Activated naive CD8-positive, alpha-beta T cell treated with anti-CD3 and anti-CD28 coated beads, Interleukin-2, amount 10 ng/mL, durations not matched to agents 7 days and 5 days (primary cell): ENCODE measurements around the gene MRPL53. TPM values are rescaled to one million over a fixed set of nuclear protein-coding genes. Genes with fewer than 3 reads are reported as not detected.

ENCODE experiments used
- ATAC-seq: fragments of 150-1000 bp; cut with Tn5 transposase; one replicate; pipeline ENCODE4 v1.10.0; 2021; ENCODE audit warnings: low read depth, moderate library complexity
- POLR2A ChIA-PET: fragments of 350-600 bp; sonication (Branson Sonifier 250); formaldehyde crosslinking; loops from one replicate; lab custom pipeline; 2021; ENCODE audit warnings: antibody characterized with exemption; lab: Charles Lee
- DNase-seq: peaks from one replicate; pipeline ENCODE4 v3.0.0; 2021
- H3K27ac Mint-ChIP-seq: one replicate; pipeline ENCODE4 v1.8.0; 2022; ENCODE audit warnings: mild to moderate bottlenecking, mixed read lengths
- H3K27me3 Mint-ChIP-seq: one replicate; pipeline ENCODE4 v1.8.0; 2022; ENCODE audit warnings: mild to moderate bottlenecking, moderate library complexity, mixed read lengths
- H3K36me3 Mint-ChIP-seq: one replicate; pipeline ENCODE4 v1.8.0; 2021; ENCODE audit warnings: mild to moderate bottlenecking, mixed read lengths
- H3K4me1 Mint-ChIP-seq: one replicate; pipeline ENCODE4 v1.8.0; 2021; ENCODE audit warnings: mixed read lengths
- H3K4me3 Mint-ChIP-seq: one replicate; pipeline ENCODE4 v1.8.0; 2022; ENCODE audit warnings: mild to moderate bottlenecking, moderate library complexity, mixed read lengths
- H3K9me3 Mint-ChIP-seq: one replicate; pipeline ENCODE4 v1.8.0; 2021; ENCODE audit warnings: mixed read lengths
- total RNA-seq, 2 experiments: library from RNA; stranded (reverse); gene quantifications; one replicate each; pipeline ENCODE4 v1.2.3, GENCODE V29; 2021

The MRPL53 gene
- 10 to 100 TPM; 91.6 to 92.1 TPM for total RNA-seq

DNA sequence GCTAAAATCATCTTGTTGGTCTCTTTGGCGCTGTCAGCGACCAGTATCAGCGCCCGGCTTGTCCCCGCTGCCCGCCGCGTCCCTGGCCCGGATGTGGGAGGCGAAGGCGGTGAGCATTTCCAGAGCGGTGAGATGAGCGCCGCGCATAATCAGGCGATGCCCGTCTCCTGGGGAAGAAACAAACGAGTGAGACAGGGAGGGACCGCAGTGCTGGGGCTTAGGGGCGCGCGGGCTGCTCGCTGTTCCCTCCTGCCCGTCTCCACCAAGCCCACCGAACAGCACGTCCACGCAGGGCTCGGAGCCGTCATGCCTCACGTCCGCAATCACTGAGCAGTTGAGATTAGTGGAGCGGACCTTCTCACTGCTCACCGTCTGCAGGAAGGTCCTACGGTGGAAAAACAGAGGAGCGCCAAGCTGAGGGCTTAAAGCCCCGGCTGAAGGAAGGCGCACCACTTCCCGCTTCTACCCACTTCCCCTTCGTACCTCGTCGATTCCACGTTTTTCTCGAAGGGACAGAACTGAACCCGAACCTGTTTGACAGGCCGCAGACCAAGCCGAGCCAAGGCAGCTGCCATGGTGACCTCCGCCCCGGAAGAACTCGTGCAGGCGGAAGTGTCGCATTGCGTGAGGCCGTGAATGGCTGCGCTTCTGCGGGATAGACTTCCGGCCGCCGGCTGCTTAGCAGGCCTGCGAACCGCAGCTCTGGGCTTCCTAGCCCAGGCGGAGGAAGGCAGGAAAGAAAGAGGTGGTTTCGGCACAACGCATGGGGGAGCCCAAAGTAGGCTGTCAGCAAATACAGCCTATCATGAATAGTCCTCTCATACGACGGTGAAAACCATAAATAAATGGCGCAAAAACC is at the start of gene MRPL53:
TSS of gene MRPL53 (minus strand) at position 595 of the 859 bp plus-strand sequence. CDS start at position 575, 20 bp downstream.
- DNase-seq (peak; percentile 98), ATAC-seq (peak; percentile 92)
- peaks cover 10% of the 10 kb centered on the region for H3K36me3 Mint-ChIP-seq
- POLR2A ChIA-PET: interaction anchor here (0.6 to 3.3 kb wide), 12 partner anchors 10 to 274 kb away, joined by 3 to 61 read pairs (median 4); partner anchors contain the start of genes AUP1, C2orf81, CCDC142 and DOK1
- no peaks in the 10 kb centered on the region for H3K27me3 Mint-ChIP-seq
- H3K4me1 Mint-ChIP-seq: peaks cover 14% of the 10 kb centered on the region
- H3K9me3 Mint-ChIP-seq: no peaks in the 10 kb centered on the region
- peak within 1 kb of the TSS; percentile 91 for H3K27ac Mint-ChIP-seq
- H3K4me3 Mint-ChIP-seq: peak within 1 kb of the TSS; percentile 93

DNA sequence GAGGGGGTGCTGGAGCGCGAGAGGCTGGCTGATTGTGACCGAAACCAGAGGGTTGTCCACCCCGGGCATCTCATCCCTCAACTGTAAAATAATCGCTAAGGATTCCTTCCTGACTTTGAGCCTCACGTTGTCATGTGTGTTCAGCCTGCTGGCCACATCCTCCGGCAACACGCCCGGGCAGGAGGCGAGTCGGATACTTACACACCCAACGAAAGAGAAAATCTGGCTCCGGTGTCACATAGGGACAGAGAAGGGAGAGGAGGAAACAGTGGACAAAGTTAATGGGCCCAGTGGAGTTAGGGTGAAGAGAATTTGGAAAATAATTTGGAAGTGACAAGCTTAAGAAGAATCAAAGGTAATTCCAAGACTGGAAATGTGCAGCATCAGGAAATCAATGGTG is 44.2 kb upstream of the MRPL53 start:
- Mint-ChIP-seq H3K36me3 (peaks cover 5% of the 10 kb centered on the region), H3K4me3 (peak overlapping the region; percentile 81), H3K9me3 (peaks cover 1% of the 10 kb centered on the region), H3K27ac (no peak overlapping the region), H3K4me1 (peaks cover 16% of the 10 kb centered on the region), H3K27me3 (peaks cover 78% of the 10 kb centered on the region)
- POLR2A ChIA-PET: interaction anchor here (1.1 to 1.4 kb wide), 3 partner anchors 13 to 17 kb away, joined by 3 to 5 read pairs (median 4); partner anchors contain the start of genes AUP1 and HTRA2
- no peak for ATAC-seq
- no peak for DNase-seq

DNA sequence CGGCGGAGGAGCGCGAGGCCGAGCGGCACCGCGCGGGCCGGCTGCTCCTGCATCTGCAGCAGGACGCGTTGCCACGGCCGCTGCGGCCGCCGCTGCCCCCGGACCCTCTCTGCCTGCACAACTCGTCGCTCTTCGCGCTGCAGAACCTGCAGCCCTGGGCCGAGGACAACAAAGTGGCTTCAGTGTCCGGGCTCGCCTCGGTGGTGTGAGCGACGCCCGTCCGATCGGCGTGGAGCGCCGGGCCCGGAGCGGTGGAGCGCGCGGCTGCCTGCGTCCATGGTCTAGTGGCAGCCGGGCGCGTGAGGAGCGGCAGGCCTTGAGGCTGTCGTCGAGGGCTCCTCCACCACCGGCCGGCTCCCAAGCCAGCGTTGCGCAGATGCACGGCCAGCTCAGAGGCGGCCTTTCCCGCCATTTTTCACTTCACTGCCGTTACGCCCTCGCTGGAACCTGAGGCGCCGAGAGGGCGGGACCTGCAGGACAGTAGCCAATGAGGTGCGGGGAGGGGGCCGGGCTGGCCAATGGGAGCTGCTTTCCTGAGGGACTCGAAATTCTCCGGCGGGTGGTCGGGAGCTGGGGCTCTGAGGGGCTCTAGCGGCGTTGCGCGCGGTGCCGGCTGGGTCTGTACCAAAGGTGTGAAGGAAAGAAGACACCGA is 43.6 kb upstream of the MRPL53 start:
- POLR2A ChIA-PET: interaction anchor here (0.9 to 1.4 kb wide), 4 partner anchors 13 to 51 kb away, joined by 3 to 5 read pairs (median 4); partner anchors contain the start of genes AUP1 and HTRA2
- DNase-seq (peak; percentile 82), ATAC-seq (peak; percentile 77)
- Mint-ChIP-seq H3K27me3 (peaks cover 81% of the 10 kb centered on the region), H3K4me3 (peak overlapping the region; percentile 81), H3K9me3 (peaks cover 1% of the 10 kb centered on the region), H3K4me1 (peaks cover 16% of the 10 kb centered on the region), H3K36me3 (peaks cover 5% of the 10 kb centered on the region), H3K27ac (no peak overlapping the region)

DNA sequence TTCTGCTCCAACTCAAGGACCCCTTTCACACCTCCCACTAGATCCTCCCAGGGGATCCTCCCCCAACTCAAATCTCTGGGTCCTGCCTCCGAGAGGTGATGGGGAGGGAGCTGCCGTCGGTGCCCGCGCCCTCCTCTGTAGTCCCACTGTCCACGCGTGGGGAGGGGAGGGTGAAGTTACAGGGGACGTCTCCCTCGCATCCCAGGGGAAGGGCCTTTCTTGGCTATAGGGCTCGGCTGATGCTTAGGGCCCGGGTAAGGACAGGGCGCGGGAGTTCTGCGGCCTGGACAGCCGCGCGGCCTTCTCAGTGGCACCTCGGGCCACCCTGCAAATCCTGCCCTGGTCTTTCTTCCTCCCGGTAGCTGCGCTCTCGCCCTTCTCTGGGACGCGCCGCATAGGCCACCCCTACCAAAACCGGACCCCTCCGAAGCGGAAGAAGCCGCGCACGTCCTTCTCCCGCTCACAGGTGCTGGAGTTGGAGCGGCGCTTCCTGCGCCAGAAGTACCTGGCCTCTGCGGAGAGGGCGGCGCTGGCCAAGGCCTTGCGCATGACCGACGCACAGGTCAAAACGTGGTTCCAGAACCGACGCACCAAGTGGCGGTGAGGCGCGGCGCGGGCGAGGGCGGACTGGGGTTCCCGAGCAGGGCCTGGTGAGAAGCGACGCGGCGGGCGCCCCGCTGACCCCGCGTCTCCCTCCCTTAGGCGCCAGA is 42.9 kb upstream of the MRPL53 start:
- peak overlapping the region; percentile 62 for H3K27ac Mint-ChIP-seq
- peaks cover 79% of the 10 kb centered on the region for H3K27me3 Mint-ChIP-seq
- H3K9me3 Mint-ChIP-seq: peaks cover 1% of the 10 kb centered on the region
- H3K4me1 Mint-ChIP-seq: peaks cover 18% of the 10 kb centered on the region
- POLR2A ChIA-PET: interaction anchor here (0.9 to 2.6 kb wide), 7 partner anchors 11 to 52 kb away, joined by 3 to 10 read pairs (median 3); partner anchors contain the start of genes AUP1, HTRA2 and LBX2
- ATAC-seq: peak; percentile 1
- peaks cover 5% of the 10 kb centered on the region for H3K36me3 Mint-ChIP-seq
- DNase-seq: peak; percentile 49
- H3K4me3 Mint-ChIP-seq: peak overlapping the region; percentile 78

DNA sequence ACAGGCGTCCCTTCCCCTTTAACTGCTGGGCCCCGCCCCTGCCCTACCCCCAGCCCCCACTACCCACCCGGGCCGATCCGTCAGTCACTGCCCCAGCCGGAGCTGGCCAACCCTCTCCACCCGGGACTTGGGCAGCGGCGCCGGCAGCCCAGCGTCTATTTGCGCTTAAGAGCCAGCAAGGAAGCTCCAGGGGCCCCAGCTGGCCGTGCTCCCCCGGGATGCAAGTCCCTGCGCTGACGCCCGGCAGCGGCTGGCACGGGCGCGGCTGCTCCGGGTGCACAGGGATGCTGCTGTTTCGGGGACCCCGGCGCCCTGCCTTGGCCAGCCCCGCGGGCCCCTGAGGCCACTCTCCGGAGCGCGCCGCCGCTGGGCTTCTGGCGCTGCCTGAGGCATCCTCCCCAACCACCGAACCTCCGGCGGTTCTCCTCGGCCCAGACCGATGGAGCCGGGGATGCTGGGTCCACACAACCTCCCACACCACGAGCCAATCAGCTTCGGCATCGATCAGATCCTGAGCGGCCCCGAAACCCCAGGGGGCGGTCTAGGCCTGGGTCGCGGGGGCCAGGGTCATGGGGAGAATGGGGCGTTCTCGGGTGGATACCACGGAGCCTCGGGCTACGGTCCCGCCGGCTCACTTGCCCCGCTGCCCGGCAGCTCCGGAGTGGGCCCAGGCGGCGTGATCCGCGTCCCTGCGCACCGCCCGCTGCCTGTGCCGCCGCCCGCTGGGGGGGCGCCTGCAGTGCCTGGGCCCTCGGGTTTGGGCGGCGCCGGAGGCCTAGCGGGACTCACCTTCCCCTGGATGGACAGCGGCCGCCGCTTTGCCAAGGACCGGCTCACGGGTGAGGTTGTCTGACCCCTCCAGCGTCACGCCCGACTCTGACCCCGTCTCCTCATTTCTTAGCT is 42.1 kb upstream of the MRPL53 start, which contains the start of gene TLX2:
TSS of gene TLX2 (plus strand) at position 83 of the 903 bp plus-strand sequence. CDS start at position 440, 357 bp downstream.
- peak; percentile 16 for ATAC-seq
- POLR2A ChIA-PET: interaction anchor here (1.2 to 2.6 kb wide), 3 partner anchors 11 to 15 kb away, joined by 3 to 10 read pairs (median 3); partner anchors contain the start of genes AUP1, HTRA2 and LBX2
- peaks cover 75% of the 10 kb centered on the region for H3K27me3 Mint-ChIP-seq

DNA sequence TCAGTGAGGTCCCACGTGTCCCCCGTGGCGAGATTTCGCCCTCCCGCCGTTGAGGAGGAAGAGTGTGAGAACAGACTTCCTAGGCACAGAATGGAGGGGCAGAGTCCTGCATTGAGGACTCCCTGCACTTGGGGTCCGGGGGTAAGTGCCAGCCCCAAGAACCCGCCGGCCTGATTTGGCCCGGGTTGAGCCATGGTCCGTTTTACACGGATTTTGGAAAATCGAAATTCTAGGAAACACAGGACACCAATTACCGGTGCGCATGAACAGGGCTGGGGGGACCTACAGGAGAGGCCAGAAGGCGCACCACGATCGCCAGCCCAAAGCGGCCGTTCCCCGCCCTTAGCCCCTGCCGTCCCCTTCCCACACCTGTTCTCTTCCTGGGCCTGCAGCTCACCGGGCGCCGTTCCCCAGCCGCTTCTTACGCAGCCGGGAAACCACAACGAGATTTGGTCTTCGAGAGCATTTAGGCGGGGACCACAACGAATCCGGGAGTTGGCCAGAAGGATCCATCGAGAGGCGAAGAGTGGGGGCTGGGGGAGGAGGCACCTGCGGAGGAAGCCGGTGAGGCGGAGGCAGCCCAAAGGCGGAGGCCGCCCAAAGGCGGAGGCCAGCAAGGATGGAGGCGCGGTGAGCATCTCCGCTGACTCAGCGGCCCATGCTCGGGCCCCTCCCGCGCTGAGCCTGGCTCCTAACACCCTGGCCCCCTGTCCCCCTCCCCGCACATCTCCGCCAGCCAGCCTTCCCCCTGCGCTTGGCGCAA is 41.3 kb upstream of the MRPL53 start:
- no peak for ATAC-seq
- Mint-ChIP-seq H3K27ac (no peak overlapping the region), H3K36me3 (peaks cover 5% of the 10 kb centered on the region), H3K9me3 (peaks cover 1% of the 10 kb centered on the region), H3K27me3 (peaks cover 69% of the 10 kb centered on the region), H3K4me3 (peak overlapping the region; percentile 39), H3K4me1 (peaks cover 20% of the 10 kb centered on the region)
- DNase-seq: peak; percentile 55
- POLR2A ChIA-PET: interaction anchor here (0.7 to 2.6 kb wide), 3 partner anchors 10 to 89 kb away, joined by 3 to 10 read pairs (median 3); partner anchors contain the start of genes AUP1 and HTRA2

More for the DNA sequence above, 42.1 kb upstream of the MRPL53 start, which contains the start of gene TLX2:
- DNase-seq: peak; percentile 54
- H3K9me3 Mint-ChIP-seq: peaks cover 1% of the 10 kb centered on the region
- H3K4me3 Mint-ChIP-seq: peak within 1 kb of the TSS; percentile 78
- peaks cover 5% of the 10 kb centered on the region for H3K36me3 Mint-ChIP-seq
- H3K4me1 Mint-ChIP-seq: peaks cover 20% of the 10 kb centered on the region
- peak within 1 kb of the TSS; percentile 62 for H3K27ac Mint-ChIP-seq

DNA sequence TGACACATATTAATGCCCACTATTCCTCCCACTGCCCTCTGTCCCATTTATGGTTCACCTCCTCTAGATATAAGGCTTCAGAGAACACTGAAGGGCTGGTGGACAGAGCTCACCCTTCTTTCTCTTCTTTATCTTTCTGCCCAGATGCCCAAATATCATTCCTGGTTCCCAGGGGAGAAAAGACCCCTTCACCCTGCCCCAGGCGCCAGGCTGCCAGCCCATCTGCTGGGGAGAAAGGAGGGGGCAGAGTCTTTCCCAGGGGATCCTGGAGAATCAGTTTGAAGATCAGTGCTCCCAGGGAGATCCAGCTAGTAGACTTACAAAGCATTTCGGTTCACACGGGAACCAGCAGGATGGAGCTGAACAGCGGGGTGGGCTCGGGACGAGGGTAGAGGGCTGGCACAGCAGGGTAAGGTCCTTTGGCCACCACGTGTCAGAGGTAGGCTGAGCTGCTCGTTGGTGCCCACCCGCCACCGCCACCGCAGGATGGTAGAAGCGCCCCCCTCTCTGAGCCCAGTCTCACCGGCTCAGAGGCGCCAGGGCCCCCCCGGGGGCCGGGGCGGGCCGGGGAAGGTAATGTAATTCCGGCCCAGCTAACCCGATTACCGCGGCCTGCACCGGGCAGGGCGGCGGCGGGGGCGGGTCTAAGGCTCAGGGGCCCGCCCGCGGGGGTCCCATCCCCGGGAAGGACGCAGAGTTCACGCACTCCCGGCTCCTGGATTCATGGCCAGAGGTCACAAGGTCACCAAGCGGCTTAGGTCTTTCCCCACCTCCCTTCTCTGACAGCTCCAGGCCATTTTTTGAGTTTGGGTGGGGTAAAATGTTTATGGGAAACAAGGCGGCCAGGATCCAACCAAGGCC is 40.5 kb upstream of the MRPL53 start:
- Mint-ChIP-seq H3K27ac (no peak overlapping the region), H3K36me3 (peaks cover 5% of the 10 kb centered on the region), H3K4me3 (peak overlapping the region; percentile 39), H3K9me3 (peaks cover 1% of the 10 kb centered on the region), H3K4me1 (peaks cover 27% of the 10 kb centered on the region), H3K27me3 (peaks cover 67% of the 10 kb centered on the region)
- DNase-seq (no peak), ATAC-seq (no peak)
- POLR2A ChIA-PET: interaction anchor here (0.7 to 2.6 kb wide), 5 partner anchors 12 to 88 kb away, joined by 3 to 10 read pairs (median 3); partner anchors contain the start of genes AUP1 and HTRA2

DNA sequence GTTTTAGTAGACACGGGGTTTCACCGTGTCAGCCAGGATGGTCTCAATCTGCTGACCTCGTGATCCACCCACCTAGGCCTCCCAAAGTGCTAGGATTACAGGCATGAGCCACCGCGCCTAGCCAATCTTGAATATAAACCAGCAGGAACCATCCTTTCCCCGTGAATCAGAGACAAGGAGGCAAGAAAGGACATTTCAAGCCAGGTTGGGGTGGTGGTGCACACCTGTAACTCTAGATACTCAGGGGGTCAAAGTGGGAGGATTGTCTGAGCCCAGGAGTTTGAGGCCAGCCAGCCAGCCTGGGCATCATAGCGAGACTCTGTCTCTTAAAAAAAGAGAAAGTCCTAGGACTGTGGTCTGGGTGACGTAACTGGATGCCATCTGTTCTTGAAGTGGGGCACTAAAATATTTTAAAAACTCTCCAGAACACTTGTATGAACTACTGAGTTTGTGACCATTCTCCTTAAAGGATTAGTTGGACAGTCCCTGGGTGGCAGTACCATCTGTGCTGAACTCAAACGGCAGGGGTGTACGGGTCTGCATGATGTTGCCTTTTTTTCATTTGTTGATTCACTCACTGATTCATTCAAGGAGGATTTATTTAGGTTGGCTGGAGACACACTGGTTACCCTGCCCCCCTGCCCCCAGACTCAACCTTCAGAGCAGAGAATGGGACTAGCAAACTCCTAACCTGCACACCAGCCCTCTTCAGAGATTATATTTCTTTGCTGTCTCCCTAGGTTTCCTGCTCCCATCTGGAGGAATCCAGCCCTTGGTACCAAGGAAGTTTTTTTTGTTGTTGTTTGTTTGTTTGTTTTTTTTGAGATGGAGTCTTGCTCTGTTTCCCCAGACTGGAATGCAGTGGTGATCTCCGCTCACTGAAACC is 38.9 kb upstream of the MRPL53 start:
- ATAC-seq (no peak), DNase-seq (no peak)
- H3K36me3 Mint-ChIP-seq: peaks cover 5% of the 10 kb centered on the region
- no peak overlapping the region for H3K27ac Mint-ChIP-seq
- H3K27me3 Mint-ChIP-seq: peaks cover 51% of the 10 kb centered on the region
- peaks cover 23% of the 10 kb centered on the region for H3K4me1 Mint-ChIP-seq
- POLR2A ChIA-PET: interaction anchor here (1.4 to 5.2 kb wide), 2 partner anchors 11 to 29 kb away, joined by 4 to 19 read pairs; partner anchors contain the start of genes CCDC142 and TTC31
- H3K4me3 Mint-ChIP-seq: no peak overlapping the region
- H3K9me3 Mint-ChIP-seq: no peaks in the 10 kb centered on the region

DNA sequence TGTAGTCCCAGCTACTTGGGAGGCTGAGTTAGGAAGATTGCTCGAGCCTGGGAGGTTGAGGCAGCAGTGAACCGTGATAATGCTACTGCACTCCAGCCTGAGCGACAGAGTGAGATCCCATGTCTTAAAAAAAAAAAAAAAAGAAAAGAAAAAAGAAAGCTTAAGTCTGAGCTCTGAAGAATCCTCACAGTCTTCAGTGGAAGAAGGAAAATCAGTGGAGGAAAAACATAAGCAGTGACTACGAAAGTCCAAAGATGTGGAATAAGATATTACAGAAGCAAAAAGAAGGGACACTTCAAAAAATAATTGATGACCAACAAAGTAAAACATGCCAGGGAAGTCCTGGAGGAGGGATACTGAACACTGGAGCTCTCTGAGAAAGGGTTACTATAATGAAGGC is 37.8 kb upstream of the MRPL53 start:
- DNase-seq (no peak), ATAC-seq (no peak)
- no peak overlapping the region for H3K27ac Mint-ChIP-seq
- H3K9me3 Mint-ChIP-seq: no peaks in the 10 kb centered on the region
- H3K36me3 Mint-ChIP-seq: peaks cover 5% of the 10 kb centered on the region
- no peak overlapping the region for H3K4me3 Mint-ChIP-seq
- peaks cover 26% of the 10 kb centered on the region for H3K4me1 Mint-ChIP-seq
- peaks cover 43% of the 10 kb centered on the region for H3K27me3 Mint-ChIP-seq
- POLR2A ChIA-PET: interaction anchor here (1.8 to 5.2 kb wide), 2 partner anchors 12 to 28 kb away, joined by 4 to 19 read pairs; partner anchors contain the start of genes CCDC142 and TTC31
